ENCODE data around the gene ATL1. TPM values are rescaled to one million over a fixed set of nuclear protein-coding genes. Genes with fewer than 3 reads are reported as not detected.

The ATL1 gene
- total and polyA plus RNA-seq, 2 of the 13 experiments (the other 11 are each of a cell fraction or from before 2014, with no cell fraction given), result 0.60 to 0.65 TPM

- in situ Hi-C loops (cut with HindIII; ENCODE audit: extremely low pct_ligation_motif_present, low pct_unique_long_range_greater_than_20kb), result no loop called here
- no peak overlapping the region for H3K4me3 ChIP-seq (replicated peaks in 1 of 3; ENCODE audit: insufficient read depth in 1 of 3, low read depth in 2 of 3, low read length in 3 of 3)
- no peak overlapping the region for H3K9ac ChIP-seq (ENCODE audit: insufficient read depth, low read depth, low read length)
- H3K9me3 ChIP-seq (ENCODE audit: low read length), result no peaks in the 10 kb centered on the region
- H3K79me2 ChIP-seq (ENCODE audit: insufficient read depth, low read length), result peaks cover 1% of the 10 kb centered on the region
- ATAC-seq (no peak), FAIRE-seq (no peak), DNase-seq (ENCODE audit: low spot score) (no peak)
- no peak overlapping the region for H3K27ac ChIP-seq (ENCODE audit: extremely low read length, insufficient read depth, low read length)
- ChIA-PET POLR2A (no interaction called here), CTCF (ENCODE audit: low intra/inter-chr PET ratio, low total read pairs) (no interaction called here)
- TF ChIP-seq RORA (CRISPR knock-in tag; IDR thresholded peaks at IDR 0.05), result no peak
- TF ChIP-seq MXD3 (CRISPR knock-in tag; IDR thresholded peaks at IDR 0.05), result no peak
- no peak for TF ChIP-seq SALL2 (CRISPR knock-in tag; IDR thresholded peaks at IDR 0.05)
- no peak for TF ChIP-seq HNRNPH1 (optimal IDR thresholded peaks at IDR 0.05; ENCODE audit: low read depth, low read length)
- TF ChIP-seq ZNF549 (CRISPR knock-in tag; IDR thresholded peaks at IDR 0.05), result no peak
- TF ChIP-seq TARDBP (CRISPR knock-in tag; IDR thresholded peaks at IDR 0.05), result no peak
- TF ChIP-seq HBP1 (CRISPR knock-in tag; IDR thresholded peaks at IDR 0.05; ENCODE audit: low read depth), result no peak
- TF ChIP-seq HIC2 (CRISPR knock-in tag; IDR thresholded peaks at IDR 0.05; ENCODE audit: low read depth), result no peak
- TF ChIP-seq DDIT3 (CRISPR knock-in tag; IDR thresholded peaks at IDR 0.05), result no peak
- no peak for TF ChIP-seq ZNF839 (CRISPR knock-in tag; IDR thresholded peaks at IDR 0.05; ENCODE audit: borderline replicate concordance)
- TF ChIP-seq MYPOP (CRISPR knock-in tag; IDR thresholded peaks at IDR 0.05), result no peak
- TF ChIP-seq HNRNPLL (IDR thresholded peaks at IDR 0.05; ENCODE audit: low read depth, low read length, poor library complexity, severe bottlenecking), result no peak
- TF ChIP-seq KDM4B (CRISPR knock-in tag; IDR thresholded peaks at IDR 0.05), result no peak
- no peak overlapping the region for H2AFZ ChIP-seq (ENCODE audit: low read length)
- H3K4me2 ChIP-seq (ENCODE audit: low read depth, low read length), result no peak overlapping the region
- H3K27me3 ChIP-seq (ENCODE audit: control insufficient read depth in 1 of 2, insufficient read depth in 2 of 2, low read length in 2 of 2), result no peaks in the 10 kb centered on the region
- WGBS (ENCODE audit: low lambda C conversion rate), result 95% methylated on average over 6 of the region's 6 CpGs
- peaks cover 4 to 14% of the 10 kb centered on the region in 2 experiments; a peak in 2 of 5 replicates for H3K36me3 ChIP-seq (replicated peaks in 1 of 2; ENCODE audit: control insufficient read depth in 1 of 2, insufficient read depth in 2 of 2, low read length in 2 of 2)
- no peaks in the 10 kb centered on the region for H4K20me1 ChIP-seq (ENCODE audit: insufficient read depth, low read length)
- intact Hi-C loops (cut with micrococcal nuclease; ENCODE audit: unreplicated experiment), result no loop called here
- no TSS peak for BruUV-seq (replicated peaks)
- H3K4me1 ChIP-seq (ENCODE audit: insufficient read depth, low read length), result peaks cover 16% of the 10 kb centered on the region
Observed at GRCh38 chr14:50647282-50647681, 87.3 kb downstream of the ATL1 start.

All from HepG2 (cell line).